HL-60/S4 (cell line): Measurements from ENCODE around the gene PKIG.
"Not testable (repeated sequence)": the region's sequence is repeated elsewhere in the genome, so short reads cannot be mapped to it uniquely, and the experiment has no call there.

ENCODE experiments used
- in situ Hi-C: fragments of 300-500 bp; cut with MboI; formaldehyde crosslinking; loops from 2 replicates; pipeline ENCODE4 v1.14.3; 2022; ENCODE audit warnings: low sequenced_read_pairs

Gene PKIG

GRCh38 chr20:44582311-44583025, at the start of gene PKIG:
Gene PKIG (plus strand): TSS chr20:44582579. CDS start chr20:44614557, 31,978 bp downstream.
- in situ Hi-C loops: no loop called here

DNA sequence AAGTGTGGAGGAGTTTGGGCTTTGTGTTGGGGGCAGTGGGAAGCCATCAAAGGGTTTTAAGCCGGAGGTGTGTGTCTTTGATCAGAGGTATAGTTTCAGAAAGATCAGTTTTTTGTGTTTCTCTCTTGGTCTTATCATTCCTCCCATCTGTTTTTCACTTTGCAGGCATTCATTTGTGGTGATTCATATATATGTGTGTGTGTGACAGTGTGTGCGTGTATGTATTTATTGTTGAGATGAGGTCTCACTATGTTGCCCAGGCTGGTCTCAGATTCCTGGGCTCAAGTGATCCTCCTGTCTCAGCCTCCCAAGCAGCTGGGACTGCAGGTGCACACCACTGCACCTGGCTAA, 49.4 kb upstream of the PKIG start:
- in situ Hi-C loops: no loop called here

DNA sequence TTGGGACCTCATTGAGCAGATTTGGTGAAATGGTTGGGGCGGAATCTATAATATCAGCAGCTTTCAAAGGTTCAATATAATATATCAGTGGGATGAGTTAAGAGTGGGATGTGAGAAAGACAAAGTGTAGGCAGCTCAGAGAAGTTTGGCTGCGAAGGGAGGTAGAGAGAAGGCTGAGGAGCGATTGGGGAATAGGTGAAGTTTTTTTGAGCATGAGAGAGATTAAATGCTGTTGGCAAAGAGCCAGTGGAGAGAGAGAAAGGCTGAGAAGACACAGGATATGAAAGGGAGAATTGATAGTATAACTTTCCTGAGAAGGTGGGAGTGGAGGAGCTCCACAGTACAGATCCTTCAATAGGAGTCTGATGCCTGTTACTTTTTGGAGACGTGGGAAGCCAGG, 48.5 kb upstream of the PKIG start:
- in situ Hi-C loops: no loop called here

- in situ Hi-C loops: no loop called here
Measured at GRCh38 chr20:44536175-44536574, 46.2 kb upstream of the PKIG start.

DNA sequence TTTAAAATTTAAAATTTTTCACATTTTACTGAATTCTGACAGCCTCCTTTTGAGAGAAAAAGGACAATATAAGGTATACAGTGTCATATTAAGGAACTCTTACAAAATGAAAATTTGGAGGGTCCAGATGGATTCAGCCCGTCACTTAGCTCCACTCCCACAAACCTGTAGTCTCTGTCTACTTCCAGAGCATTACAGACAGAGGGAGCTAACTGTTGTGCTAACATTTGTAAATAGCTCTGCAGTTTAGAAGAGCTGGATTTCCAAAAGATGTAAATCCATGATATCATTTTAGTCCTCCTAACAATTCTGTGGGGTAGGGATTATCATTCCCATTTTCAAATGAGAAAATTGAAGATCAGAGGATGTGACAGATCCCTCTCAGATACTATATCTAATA, 44.4 kb upstream of the PKIG start:
- in situ Hi-C loops: no loop called here

- in situ Hi-C loops: no loop called here
Measured at GRCh38 chr20:44540834-44541233, 41.5 kb upstream of the PKIG start.

- in situ Hi-C loops: no loop called here
Measured at GRCh38 chr20:44541992-44542391, 40.4 kb upstream of the PKIG start.

DNA sequence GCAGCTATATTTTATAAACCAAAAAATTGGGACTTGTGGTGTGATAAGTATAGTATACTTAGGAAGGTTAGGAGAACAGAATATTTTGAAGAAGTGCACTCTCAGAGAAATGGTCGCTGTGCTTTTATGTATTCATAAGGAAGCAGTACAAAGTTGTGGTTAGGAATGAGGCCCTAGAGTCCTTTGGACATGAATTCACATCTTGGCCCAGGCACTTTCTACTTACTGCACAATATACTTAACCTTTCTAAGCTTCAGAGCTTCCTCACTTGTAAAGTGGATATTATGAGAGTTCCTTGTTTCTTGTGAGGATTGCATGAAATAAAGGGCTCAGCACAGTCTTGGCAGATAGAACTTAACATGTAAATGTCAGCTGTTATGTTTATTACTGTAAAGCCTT, 39.5 kb upstream of the PKIG start:
- in situ Hi-C loops: no loop called here

GRCh38 chr20:44543358-44543757, 39.0 kb upstream of the PKIG start:
- in situ Hi-C loops: no loop called here

DNA sequence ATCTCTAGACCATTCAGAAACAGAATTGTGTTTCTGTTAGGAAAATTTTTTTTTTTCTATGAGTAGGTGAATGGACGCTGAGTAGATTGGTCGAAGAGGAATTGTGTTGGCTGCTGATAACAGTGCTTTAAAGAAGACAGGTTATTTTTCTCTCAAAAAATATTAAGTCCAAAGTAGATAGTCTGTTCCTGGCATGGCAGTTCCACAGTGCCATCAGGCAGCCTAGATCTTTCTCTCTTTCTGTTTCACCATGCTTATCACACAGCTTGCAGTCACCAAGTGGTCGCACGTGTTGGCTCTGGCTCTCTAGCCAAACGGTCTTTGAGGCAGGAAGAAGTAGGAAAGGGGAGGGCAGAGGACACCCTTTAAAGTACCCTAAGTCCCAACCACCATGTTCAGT, 38.1 kb upstream of the PKIG start:
- in situ Hi-C loops: no loop called here

GRCh38 chr20:44547419-44547818, 35.0 kb upstream of the PKIG start:
- in situ Hi-C loops: no loop called here

GRCh38 chr20:44549123-44549522, 33.3 kb upstream of the PKIG start:
- in situ Hi-C loops: no loop called here

DNA sequence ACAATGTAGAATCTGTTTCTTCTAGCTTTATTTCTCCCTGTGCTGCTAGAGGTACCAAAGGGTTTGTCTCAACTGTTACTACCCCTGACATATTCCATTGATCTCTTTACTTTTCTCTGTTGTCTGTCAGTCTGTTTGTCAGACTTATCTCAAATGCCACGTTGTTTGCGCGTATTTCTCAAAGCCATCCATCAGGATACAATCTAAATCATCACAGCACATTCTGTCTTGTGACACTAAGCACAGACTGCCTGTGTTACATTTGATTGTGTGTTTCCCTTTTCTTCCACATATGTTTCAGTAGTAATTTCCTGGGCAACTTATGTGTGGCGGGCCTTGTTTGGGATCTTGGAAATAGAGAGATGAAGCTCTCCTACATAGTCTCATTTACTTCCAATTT, 30.3 kb upstream of the PKIG start:
- in situ Hi-C loops: no loop called here

DNA sequence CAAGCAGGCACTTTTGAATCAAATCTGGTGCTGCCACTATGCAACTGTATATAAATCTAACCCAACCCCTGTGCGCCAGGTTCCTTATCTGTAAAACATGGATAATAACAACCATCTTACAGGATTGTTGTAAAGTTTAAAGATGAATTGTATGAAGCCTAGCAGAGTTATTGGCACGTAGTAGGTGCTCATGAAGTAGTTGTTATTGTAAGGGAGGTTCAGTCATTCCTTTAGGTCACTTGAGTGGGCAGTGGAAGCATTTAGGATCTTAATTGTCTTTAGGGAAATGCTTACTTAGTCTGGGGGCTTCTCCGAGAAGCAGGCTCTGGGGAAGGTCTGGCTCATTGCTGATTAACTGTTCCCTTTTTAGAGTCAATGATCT, 29.8 kb upstream of the PKIG start:
- in situ Hi-C loops: no loop called here

DNA sequence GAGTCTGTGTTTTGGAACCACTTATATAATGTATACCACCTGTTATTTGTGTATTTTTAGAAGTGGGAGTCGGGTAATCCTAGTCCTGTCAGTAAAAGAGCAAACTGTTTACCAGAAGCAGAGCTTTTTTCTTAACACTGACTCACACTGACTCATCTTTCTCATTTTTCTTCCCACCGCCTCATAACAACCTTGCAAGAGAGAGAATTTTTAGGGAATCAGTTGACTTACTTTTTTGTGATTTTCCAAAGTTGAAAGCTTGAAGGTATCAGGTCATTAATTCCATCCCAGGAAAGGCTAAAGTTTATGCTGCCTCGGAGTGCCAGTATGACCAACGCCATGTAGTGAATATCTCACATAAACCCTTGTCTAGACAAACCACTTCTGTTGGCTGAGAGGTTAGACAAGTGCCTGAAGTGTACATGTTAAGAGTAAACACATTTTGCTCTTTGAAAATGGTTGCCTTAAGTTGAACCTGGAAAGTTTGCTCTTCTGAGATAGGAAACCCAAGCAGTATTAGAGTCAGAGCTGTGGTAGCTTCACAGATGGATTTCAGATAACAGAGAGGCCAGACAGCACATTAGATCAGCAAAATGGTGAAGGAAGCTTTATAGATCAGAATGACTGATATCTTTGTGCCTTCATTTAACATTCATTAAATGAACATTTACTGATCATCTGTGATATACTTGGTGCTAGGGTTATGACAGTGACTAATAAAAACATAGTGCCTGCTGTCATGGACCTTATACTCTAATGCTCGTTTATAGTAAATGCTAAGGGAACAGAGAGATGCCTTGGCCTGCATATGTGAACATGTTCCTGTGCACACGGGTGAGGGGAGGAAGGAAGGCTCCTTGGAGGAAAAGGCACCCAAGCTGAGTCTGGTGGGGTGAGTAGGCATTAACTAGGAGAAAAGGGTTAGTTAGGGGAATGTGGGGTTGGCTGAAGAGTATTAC, 29.1 kb upstream of the PKIG start:
- in situ Hi-C loops: no loop called here

DNA sequence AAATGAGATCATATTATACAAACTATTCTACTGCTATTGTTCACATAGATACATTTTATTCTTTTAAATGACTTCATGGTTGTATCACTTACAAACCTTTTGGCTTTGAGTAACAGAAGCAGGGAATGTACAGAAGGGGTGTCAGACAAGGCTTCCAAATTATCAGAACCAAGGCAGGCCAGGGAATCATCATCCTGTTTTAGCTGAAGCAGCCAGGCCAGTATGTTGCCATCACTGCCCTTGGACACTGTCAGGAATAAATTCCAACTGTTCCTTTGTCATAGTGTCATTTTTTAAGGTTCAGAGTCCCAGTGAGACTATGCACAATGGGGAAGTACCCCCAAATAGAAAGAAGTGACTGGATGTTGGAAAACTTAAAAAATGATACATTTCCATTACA, 23.1 kb upstream of the PKIG start:
- in situ Hi-C loops: no loop called here

DNA sequence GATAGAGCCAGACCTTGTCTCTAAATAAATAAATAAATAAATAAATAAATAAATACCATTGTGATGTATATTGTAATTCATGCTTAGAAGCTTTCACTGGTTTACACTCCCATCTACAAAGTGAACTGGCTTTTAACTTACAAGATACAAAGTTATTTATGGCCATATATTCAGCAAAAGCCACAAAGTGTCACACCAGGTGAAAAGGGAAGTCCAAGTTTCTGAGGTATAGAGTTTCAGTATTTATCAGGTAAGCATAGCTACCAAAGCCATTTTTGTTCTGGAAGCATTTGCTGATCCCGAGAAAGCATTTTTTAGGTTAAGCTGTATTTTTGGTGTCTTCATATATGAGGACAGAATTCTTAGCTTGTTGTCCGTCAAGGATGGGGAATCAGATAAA, 22.1 kb upstream of the PKIG start:
- in situ Hi-C loops: no loop called here

GRCh38 chr20:44560818-44561217, 21.6 kb upstream of the PKIG start:
- in situ Hi-C loops: not testable (repeated sequence)

GRCh38 chr20:44561876-44562275, 20.5 kb upstream of the PKIG start:
- in situ Hi-C loops: no loop called here

GRCh38 chr20:44566018-44566417, 16.4 kb upstream of the PKIG start:
- in situ Hi-C loops: no loop called here

- in situ Hi-C loops: no loop called here
Measured at GRCh38 chr20:44566811-44567210, 15.6 kb upstream of the PKIG start.

DNA sequence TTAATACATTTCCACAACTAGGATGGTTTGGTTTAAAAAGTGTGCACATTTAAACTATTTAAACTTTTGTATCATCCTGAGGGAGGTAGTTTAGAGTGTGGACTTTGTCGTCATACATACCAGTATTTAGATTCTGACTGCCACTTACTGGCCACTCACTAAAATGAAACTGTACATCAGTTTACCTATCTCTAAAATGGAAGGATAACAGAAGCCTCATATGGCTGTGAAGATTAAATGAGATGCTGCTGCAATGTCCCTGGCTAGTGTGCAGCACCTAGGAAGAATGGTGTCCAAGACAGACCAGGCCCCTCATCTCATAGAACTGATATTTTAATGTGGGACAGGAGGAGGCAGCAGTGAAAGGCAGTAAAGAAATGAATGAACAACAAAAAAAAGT, 12.0 kb upstream of the PKIG start:
- in situ Hi-C loops: no loop called here
